SK-N-SH (cell line): ENCODE results near the gene NBPF1. TPM values are rescaled to one million over a fixed set of nuclear protein-coding genes. Genes with fewer than 3 reads are reported as not detected.
"Not testable (repeated sequence)": the region's sequence is repeated elsewhere in the genome, so short reads cannot be mapped to it uniquely, and the experiment has no call there.

Source experiments
- CTCF ChIA-PET: fragments of 300-600, 350-600 bp; formaldehyde crosslinking; extraction: SDS; loops from one replicate; lab custom pipeline; 2021; lab: Yijun Ruan, JAX
- POLR2A ChIA-PET: fragments of 350-600 bp; sonication (Branson Sonifier 250); formaldehyde crosslinking; extraction: SDS; loops from one replicate; lab custom pipeline; 2020; ENCODE audit warnings: antibody characterized with exemption, inconsistent platforms; lab: Yijun Ruan, JAX
- DNase-seq: peaks from one replicate; pipeline ENCODE4 v3.0.0; 2012
- H2AFZ ChIP-seq: fragments of 200-600 bp; sonication (generic); 2 replicates; pipeline ENCODE4 v1.8.1; 2016; ENCODE audit warnings: antibody characterized with exemption, mild to moderate bottlenecking, low read depth
- H3F3A ChIP-seq: fragments of 200-600 bp; sonication (generic); replicated peaks from 2 replicates; pipeline ENCODE3; 2016; ENCODE audit warnings: antibody characterized with exemption, mild to moderate bottlenecking; ENCODE audit not compliant: insufficient read depth
- H3K27ac ChIP-seq, 2 experiments: fragments of 200-500 bp in 1 of 2; fragments of 200-600 bp in 1 of 2; sonication (Bioruptor generic) in 1 of 2; sonication (generic), shearing (Covaris generic) in 1 of 2; 2 replicates each; pipeline versions ENCODE4 v1.5.1 to v1.6.1; 2014 to 2016; ENCODE audit warnings: low read depth in 2 of 2, inconsistent platforms in 1 of 2, low read length in 1 of 2, mild to moderate bottlenecking in 1 of 2, mixed read lengths in 1 of 2
- H3K27me3 ChIP-seq: fragments of 200-600 bp; sonication (generic), shearing (Covaris generic); 2 replicates; pipeline ENCODE4 v1.6.1; 2016; ENCODE audit warnings: mixed run types; ENCODE audit not compliant: insufficient read depth
- H3K36me3 ChIP-seq, 2 experiments: fragments of 200-500 bp in 1 of 2; fragments of 200-600 bp in 1 of 2; sonication (Bioruptor generic) in 1 of 2; sonication (generic) in 1 of 2; replicated peaks in 1 of 2; 2 replicates each; pipeline versions ENCODE3 to v1.5.1; 2014 to 2016; ENCODE audit warnings: low read length in 1 of 2, mild to moderate bottlenecking in 1 of 2; ENCODE audit not compliant: insufficient read depth in 2 of 2, control insufficient read depth in 1 of 2
- H3K4me1 ChIP-seq, 2 experiments: fragments of 200-500 bp in 1 of 2; fragments of 200-600 bp in 1 of 2; sonication (Bioruptor generic) in 1 of 2; sonication (generic), shearing (Covaris generic) in 1 of 2; 2 replicates each; pipeline versions ENCODE4 v1.5.1 to v1.6.1; 2014 to 2016; ENCODE audit warnings: low read depth in 1 of 2, low read length in 1 of 2, mixed run types in 1 of 2; ENCODE audit not compliant: insufficient read depth in 2 of 2, control insufficient read depth in 1 of 2
- H3K4me2 ChIP-seq: fragments of 200-600 bp; sonication (generic), shearing (Covaris generic); 2 replicates; pipeline ENCODE4 v1.6.1; 2017; ENCODE audit warnings: mixed run types
- H3K4me3 ChIP-seq, 2 experiments: fragments of 200-500 bp in 1 of 2; fragments of 200-600 bp in 1 of 2; sonication (Bioruptor generic) in 1 of 2; sonication (generic), shearing (Covaris generic) in 1 of 2; 2 replicates each; pipeline versions ENCODE4 v1.5.1 to v1.8.1; 2014 to 2016; ENCODE audit warnings: low read depth in 2 of 2, inconsistent platforms in 1 of 2, low read length in 1 of 2, mild to moderate bottlenecking in 1 of 2, mixed read lengths in 1 of 2, moderate library complexity in 1 of 2
- H3K79me2 ChIP-seq: fragments of 200-600 bp; sonication (generic); 2 replicates; pipeline ENCODE4 v1.8.1; 2017; ENCODE audit warnings: mild to moderate bottlenecking; ENCODE audit not compliant: insufficient read depth
- H3K9ac ChIP-seq: fragments of 200-600 bp; sonication (generic); 2 replicates; pipeline ENCODE4 v1.6.1; 2017; ENCODE audit warnings: mixed run types
- H3K9me2 ChIP-seq: fragments of 200-600 bp; sonication (generic); 2 replicates; pipeline ENCODE4 v1.6.1; 2017; ENCODE audit warnings: mixed run types
- H3K9me3 ChIP-seq: fragments of 200-600 bp; sonication (generic); 2 replicates; pipeline ENCODE4 v1.6.1; 2017; ENCODE audit warnings: mixed run types, mild to moderate bottlenecking, moderate library complexity
- H4K20me1 ChIP-seq: fragments of 200-600 bp; sonication (generic); 2 replicates; pipeline ENCODE4 v1.6.1; 2017; ENCODE audit warnings: mild to moderate bottlenecking, mixed run types; ENCODE audit not compliant: insufficient read depth
- WGBS: methylation state at CpG from one replicate; pipeline ENCODE4 v1.1.6; 2017; ENCODE audit warnings: low lambda C conversion rate; 5-methylcytosine and 5-hydroxymethylcytosine counted together
- polyA plus RNA-seq, 3 experiments: library from polyadenylated mRNA; depleted of rRNA; stranded (reverse); fragments of >200 nt; gene quantifications; 2 replicates each; pipeline ENCODE4 v1.2.3, GENCODE V29; 2012

The NBPF1 gene
- polyA plus RNA-seq, 1 of the 3 experiments (the other 2 are of a cell fraction), result 29.8 TPM

GRCh38 chr1:16535487-16535886 lies 77.9 kb downstream of the NBPF1 start:
- H3K36me3 ChIP-seq, H3K9me3 ChIP-seq, H4K20me1 ChIP-seq, H3F3A ChIP-seq, H3K27ac ChIP-seq, H2AFZ ChIP-seq, DNase-seq, H3K4me2 ChIP-seq, H3K4me3 ChIP-seq, POLR2A ChIA-PET, H3K79me2 ChIP-seq, H3K4me1 ChIP-seq, CTCF ChIA-PET, H3K9ac ChIP-seq, H3K9me2 ChIP-seq, H3K27me3 ChIP-seq: not testable (repeated sequence)
- 84% methylated on average over 27 of the region's 34 CpGs for WGBS

GRCh38 chr1:16534829-16535456 lies 78.4 kb downstream of the NBPF1 start:
- POLR2A ChIA-PET, H3K4me1 ChIP-seq, CTCF ChIA-PET, H3K9me3 ChIP-seq, H3K9ac ChIP-seq, H3K79me2 ChIP-seq, H3F3A ChIP-seq, H3K9me2 ChIP-seq, H3K27me3 ChIP-seq, H3K36me3 ChIP-seq, H4K20me1 ChIP-seq, H3K4me2 ChIP-seq, H3K4me3 ChIP-seq, H2AFZ ChIP-seq, DNase-seq, H3K27ac ChIP-seq: not testable (repeated sequence)
- 78% methylated on average over 24 of the region's 43 CpGs for WGBS

GRCh38 chr1:16534239-16534828 lies 79.0 kb downstream of the NBPF1 start:
- H3K36me3 ChIP-seq, H3K79me2 ChIP-seq, H3K9me3 ChIP-seq, CTCF ChIA-PET, DNase-seq, H3K27me3 ChIP-seq, H3K4me2 ChIP-seq, H3K27ac ChIP-seq, H3K9me2 ChIP-seq, H3F3A ChIP-seq, POLR2A ChIA-PET, H4K20me1 ChIP-seq, H3K4me3 ChIP-seq, H3K4me1 ChIP-seq, H3K9ac ChIP-seq, H2AFZ ChIP-seq: not testable (repeated sequence)
- 67% methylated on average over 36 of the region's 44 CpGs for WGBS

- H3K9ac ChIP-seq, H3K79me2 ChIP-seq, DNase-seq, H3K9me2 ChIP-seq, H3K36me3 ChIP-seq, H3F3A ChIP-seq, H2AFZ ChIP-seq, H3K27me3 ChIP-seq, H3K4me3 ChIP-seq, H3K9me3 ChIP-seq, CTCF ChIA-PET, H3K27ac ChIP-seq, POLR2A ChIA-PET, H3K4me2 ChIP-seq, H3K4me1 ChIP-seq, H4K20me1 ChIP-seq: not testable (repeated sequence)
- WGBS, result 73% methylated on average over 24 of the region's 32 CpGs
Measured at GRCh38 chr1:16532235-16532991, 81.0 kb downstream of the NBPF1 start.

GRCh38 chr1:16528338-16528737 lies 85.0 kb downstream of the NBPF1 start:
- H4K20me1 ChIP-seq, H2AFZ ChIP-seq, DNase-seq, H3K9me2 ChIP-seq, H3K79me2 ChIP-seq, H3K9me3 ChIP-seq, H3F3A ChIP-seq, CTCF ChIA-PET, H3K27me3 ChIP-seq, H3K9ac ChIP-seq, H3K27ac ChIP-seq, H3K4me3 ChIP-seq, H3K4me1 ChIP-seq, H3K36me3 ChIP-seq, H3K4me2 ChIP-seq, POLR2A ChIA-PET: not testable (repeated sequence)
- 45% methylated on average over 3 of the region's 3 CpGs for WGBS

GRCh38 chr1:16525769-16526168 lies 87.6 kb downstream of the NBPF1 start:
- H3K4me2 ChIP-seq, H2AFZ ChIP-seq, CTCF ChIA-PET, H3K36me3 ChIP-seq, H3K4me3 ChIP-seq, POLR2A ChIA-PET, H3K79me2 ChIP-seq, H3K9ac ChIP-seq, DNase-seq, H3K27me3 ChIP-seq, H3K9me3 ChIP-seq, H3K4me1 ChIP-seq, H4K20me1 ChIP-seq, H3K9me2 ChIP-seq, H3K27ac ChIP-seq, H3F3A ChIP-seq: not testable (repeated sequence)
